T-cell (primary cell): ENCODE data around the gene BCL11B. TPM values are rescaled to one million over a fixed set of nuclear protein-coding genes. Genes with fewer than 3 reads are reported as not detected.

Source experiments
- ATAC-seq, 4 experiments: fragments of 200-7000 bp in 3 of 4; fragments of 150-1000 bp in 1 of 4; cut with Tn5 transposase; replicated peaks in 1 of 4; 1 replicate in 3 of 4; 2 replicates in 1 of 4; pipeline ENCODE4 v1.10.0; 2021; ENCODE audit warnings: moderate library complexity in 3 of 4, mild to moderate bottlenecking in 2 of 4, moderate number of reproducible peaks in 1 of 4
- CTCF ChIA-PET, 2 donors: fragments of 300-600 bp; sonication (Branson Sonifier 250); formaldehyde crosslinking; loops; one replicate each; lab custom pipeline; 2022; ENCODE audit warnings: antibody characterized with exemption in 2 of 2; lab: Charles Lee
- POLR2A ChIA-PET, 2 donors: fragments of 300-600 bp; sonication (Branson Sonifier 250); formaldehyde crosslinking; loops; one replicate each; lab custom pipeline; 2022; ENCODE audit warnings: antibody characterized with exemption in 2 of 2; lab: Charles Lee
- DNase-seq, 35 experiments: peaks; one replicate each; pipeline versions ENCODE4 v3.0.0 to v3.0.0-alpha.2; 2013 to 2023
- H3K27ac ChIP-seq: one replicate; pipeline ENCODE4 v1.5.1; 2013; ENCODE audit warnings: low read length
- H3K27me3 ChIP-seq, 2 experiments: replicated peaks in 1 of 2; 1 replicate in 1 of 2; 2 replicates in 1 of 2; pipeline versions ENCODE4 v1.6.1 to v1.7.0; 2013; ENCODE audit warnings: low read length in 1 of 2, mixed read lengths in 1 of 2; ENCODE audit not compliant: control insufficient read depth in 2 of 2, insufficient read depth in 2 of 2; ENCODE audit errors: extremely low read depth in 1 of 2
- H3K36me3 ChIP-seq, 2 donors: 1 replicate in 1 of 2; 2 replicates in 1 of 2; pipeline versions ENCODE4 v1.6.1 to v1.7.0; 2013; ENCODE audit warnings: low read length in 1 of 2; ENCODE audit not compliant: control insufficient read depth in 2 of 2, insufficient read depth in 1 of 2; ENCODE audit errors: extremely low read depth in 1 of 2
- H3K4me1 ChIP-seq, 2 experiments: 1 replicate in 1 of 2; 2 replicates in 1 of 2; pipeline versions ENCODE4 v1.6.1 to v1.7.0; 2013; ENCODE audit warnings: low read length in 2 of 2, mixed read lengths in 1 of 2; ENCODE audit not compliant: insufficient read depth in 2 of 2, control insufficient read depth in 1 of 2; ENCODE audit errors: extremely low read depth in 1 of 2
- H3K4me3 ChIP-seq, 2 donors: 1 replicate in 1 of 2; 2 replicates in 1 of 2; pipeline versions ENCODE4 v1.5.1 to v1.7.0; 2013; ENCODE audit warnings: mild to moderate bottlenecking in 2 of 2, low read length in 1 of 2, moderate library complexity in 1 of 2; ENCODE audit not compliant: control insufficient read depth in 1 of 2; ENCODE audit errors: extremely low read depth in 1 of 2
- H3K9me3 ChIP-seq: 2 replicates; pipeline ENCODE4 v1.7.0; 2013
- H3K27ac Mint-ChIP-seq, 2 donors: one replicate each; pipeline ENCODE4 v1.8.0; 2020 to 2021; ENCODE audit warnings: mild to moderate bottlenecking in 2 of 2, mixed read lengths in 2 of 2
- H3K27me3 Mint-ChIP-seq, 2 donors: one replicate each; pipeline ENCODE4 v1.8.0; 2021 to 2022; ENCODE audit warnings: mixed read lengths in 2 of 2
- H3K36me3 Mint-ChIP-seq: one replicate; pipeline ENCODE4 v1.8.0; 2021; ENCODE audit warnings: mixed read lengths
- H3K4me1 Mint-ChIP-seq, 3 donors: one replicate each; pipeline ENCODE4 v1.8.0; 2020 to 2022; ENCODE audit warnings: mixed read lengths in 3 of 3, mild to moderate bottlenecking in 1 of 3
- H3K4me3 Mint-ChIP-seq, 3 donors: one replicate each; pipeline ENCODE4 v1.8.0; 2020 to 2022; ENCODE audit warnings: mild to moderate bottlenecking in 3 of 3, mixed read lengths in 3 of 3, moderate library complexity in 3 of 3
- H3K9me3 Mint-ChIP-seq, 3 donors: one replicate each; pipeline ENCODE4 v1.8.0; 2020 to 2022; ENCODE audit warnings: mixed read lengths in 3 of 3
- whole genome bisulfite sequencing: methylation state at CpG from one replicate; pipeline ENCODE4 v1.1.5; 2013; ENCODE audit warnings: missing lambda C conversion rate; ENCODE audit not compliant: insufficient coverage; 5-methylcytosine and 5-hydroxymethylcytosine counted together
- total RNA-seq, 35 experiments: library from RNA in 6 of 35; stranded (reverse) in 6 of 35; fragments of 120-200 nt in 1 of 35; gene quantifications; one replicate each; pipeline versions ENCODE4 v1.2.1 to v1.2.4 and lab custom pipeline; 2013 to 2026

Gene BCL11B
- total RNA-seq, 5 donors from 2014 or later (not counting 1 experiment from before 2014, with no cell fraction given) = 181 to 240 (median 196) TPM

DNA sequence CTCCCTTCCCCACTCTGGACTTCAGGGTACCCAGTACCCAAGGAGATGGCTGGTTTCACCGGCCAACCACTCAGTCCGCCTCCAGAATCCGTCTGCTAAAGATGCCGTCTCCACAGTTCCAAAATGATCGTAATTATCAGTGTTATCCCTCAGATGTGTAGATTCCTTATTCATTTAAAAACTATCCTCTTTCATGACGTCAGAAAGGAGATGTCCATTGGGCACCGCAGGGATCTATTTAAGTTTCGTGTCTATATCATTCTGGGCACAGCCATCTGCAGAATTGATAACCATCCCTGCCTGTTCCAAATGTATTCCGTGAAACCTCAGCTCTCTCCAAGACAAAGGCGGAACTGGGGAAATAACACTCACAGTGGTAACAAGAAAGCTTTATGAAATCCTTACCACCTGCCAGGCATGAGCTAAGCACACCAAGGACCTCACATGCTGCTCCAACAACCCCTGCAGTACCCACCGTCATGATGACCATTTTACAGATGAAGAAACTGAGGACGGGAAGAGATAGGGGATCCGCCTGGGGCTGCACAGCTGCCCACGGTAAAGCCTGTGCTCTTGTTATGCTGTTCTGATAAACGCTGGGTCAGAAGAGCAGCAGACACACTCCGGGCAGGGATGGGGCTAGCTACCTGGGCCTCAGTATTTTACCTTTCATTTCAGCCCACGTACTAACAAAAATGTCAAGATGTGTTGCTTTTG is 90.0 kb downstream of the BCL11B start:
- peak overlapping the region; percentile 35 to 89 (median 58) for H3K4me3 Mint-ChIP-seq
- CTCF ChIA-PET = no interaction called here
- Histone ChIP-seq H3K27me3 (no peaks in the 10 kb centered on the region), H3K27ac (peak overlapping the region; percentile 76), H3K4me1 (peaks cover 62 to 92% of the 10 kb centered on the region in 2 experiments), H3K36me3 (peaks cover 0 to 64% of the 10 kb centered on the region in 2 donors), H3K4me3 (no peak overlapping the region), H3K9me3 (no peaks in the 10 kb centered on the region)
- ATAC-seq (no peak), DNase-seq (no peak)
- POLR2A ChIA-PET = interaction anchor here in 1 of 2 donors (0.9 kb wide), 1 partner anchor 90 kb away, joined by 4 read pairs; the partner anchor contains the start of gene BCL11B
- WGBS = 54% methylated on average over 7 of the region's 17 CpGs
- no peaks in the 10 kb centered on the region for H3K9me3 Mint-ChIP-seq
- H3K27me3 Mint-ChIP-seq = no peaks in the 10 kb centered on the region
- peaks cover 47% of the 10 kb centered on the region for H3K36me3 Mint-ChIP-seq
- H3K4me1 Mint-ChIP-seq = peaks cover 89 to 95% (median 95%) of the 10 kb centered on the region in 3 donors
- peak overlapping the region; percentile 90 to 96 for H3K27ac Mint-ChIP-seq

DNA sequence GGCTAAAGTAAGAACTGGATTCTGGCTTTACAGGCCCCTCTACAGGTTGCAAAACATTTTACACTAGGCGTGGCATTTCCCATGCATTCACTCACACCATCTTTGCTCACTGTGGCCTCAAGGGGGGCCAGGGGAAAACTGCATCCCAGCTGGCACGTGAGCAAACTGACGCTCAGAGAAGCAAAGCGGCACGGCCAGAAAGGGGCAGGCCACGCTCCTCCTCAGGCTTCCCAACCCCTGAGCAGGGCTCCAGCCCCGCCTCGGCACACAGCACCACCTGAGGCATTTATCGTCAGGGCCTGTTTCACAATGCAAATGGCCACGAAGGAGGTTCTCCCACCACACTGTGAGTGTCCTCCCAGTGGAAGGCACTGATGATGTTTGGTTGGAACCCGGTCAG is 90.8 kb downstream of the BCL11B start:
- CTCF ChIA-PET = no interaction called here
- Histone ChIP-seq H3K9me3 (no peaks in the 10 kb centered on the region), H3K27ac (peak overlapping the region; percentile 76), H3K4me3 (peak overlapping the region in 1 of 2 donors; percentile 25), H3K27me3 (no peaks in the 10 kb centered on the region), H3K36me3 (peaks cover 0 to 69% of the 10 kb centered on the region in 2 donors), H3K4me1 (peaks cover 56 to 85% of the 10 kb centered on the region in 2 experiments)
- peak overlapping the region; percentile 24 to 89 (median 36) for H3K4me3 Mint-ChIP-seq
- ATAC-seq (peak in 3 of 4 experiments; percentile 4 to 19 (median 15)), DNase-seq (peak in 6 of 35 experiments; percentile 19 to 37 (median 28))
- no peaks in the 10 kb centered on the region for H3K9me3 Mint-ChIP-seq
- peaks cover 54% of the 10 kb centered on the region for H3K36me3 Mint-ChIP-seq
- 57% methylated on average over 9 of the region's 11 CpGs for WGBS
- POLR2A ChIA-PET = no interaction called here
- H3K4me1 Mint-ChIP-seq = peaks cover 83 to 88% (median 88%) of the 10 kb centered on the region in 3 donors
- H3K27me3 Mint-ChIP-seq = no peaks in the 10 kb centered on the region
- H3K27ac Mint-ChIP-seq = peak overlapping the region; percentile 90 to 96

DNA sequence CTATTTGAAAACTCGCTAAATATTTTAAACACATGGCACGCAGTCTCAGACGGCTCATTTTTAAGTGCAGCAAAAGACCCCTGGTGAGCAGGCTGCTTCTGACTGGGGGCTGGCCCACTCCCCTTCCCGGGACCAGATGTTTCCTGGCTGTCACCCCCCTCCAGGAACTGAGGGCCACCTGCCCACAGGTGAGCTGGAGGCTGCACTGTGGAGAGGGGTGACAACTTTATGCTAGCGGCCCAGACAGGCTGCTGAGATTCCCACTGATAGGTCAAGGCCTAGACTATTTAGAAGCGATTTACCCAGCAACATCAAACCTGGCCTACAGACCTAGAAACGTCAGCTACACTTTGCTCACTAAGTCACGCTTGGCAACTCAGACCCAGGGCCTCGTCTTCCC is 92.1 kb downstream of the BCL11B start:
- H3K27ac ChIP-seq = peak overlapping the region; percentile 76
- peaks cover 5 to 69% of the 10 kb centered on the region in 2 donors for H3K36me3 ChIP-seq
- ChIA-PET POLR2A (interaction anchor here (0.6 kb wide), 5 partner anchors 9 to 1345 kb away, joined by 4 to 5 read pairs (median 4); no protein-coding TSS in a partner anchor), CTCF (no interaction called here)
- H3K9me3 Mint-ChIP-seq = no peaks in the 10 kb centered on the region
- peak overlapping the region; percentile 90 to 96 for H3K27ac Mint-ChIP-seq
- H3K4me1 Mint-ChIP-seq = peaks cover 71 to 75% (median 75%) of the 10 kb centered on the region in 3 donors
- no peaks in the 10 kb centered on the region for H3K9me3 ChIP-seq
- WGBS = 53% methylated on average over 7 of the region's 9 CpGs
- peaks cover 53% of the 10 kb centered on the region for H3K36me3 Mint-ChIP-seq
- ATAC-seq = no peak
- H3K27me3 Mint-ChIP-seq = no peaks in the 10 kb centered on the region
- peaks cover 52 to 72% of the 10 kb centered on the region in 2 experiments for H3K4me1 ChIP-seq
- H3K27me3 ChIP-seq = no peaks in the 10 kb centered on the region
- H3K4me3 Mint-ChIP-seq = peak overlapping the region; percentile 32 to 89 (median 39)
- H3K4me3 ChIP-seq = no peak overlapping the region
- DNase-seq = peak in 2 of 35 experiments; percentile 11 to 13

DNA sequence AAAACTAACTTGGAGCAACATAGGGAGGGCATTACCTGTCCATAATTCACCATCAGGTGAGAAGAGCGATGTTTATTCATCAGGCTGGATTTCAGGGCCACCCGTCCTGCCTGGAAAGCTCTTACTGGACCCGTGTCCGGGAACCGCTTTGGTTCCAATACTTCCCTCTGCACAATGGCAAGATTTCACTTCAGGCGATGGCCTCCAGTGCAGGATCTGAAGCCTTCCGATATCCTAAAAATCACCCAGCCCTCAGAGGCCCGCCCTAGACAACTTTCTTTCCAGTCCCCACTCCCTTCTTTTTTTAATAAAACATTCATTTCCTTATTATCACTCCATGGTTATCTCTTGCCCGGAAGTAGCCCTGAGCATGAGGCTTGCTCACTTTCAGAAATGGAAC is 92.5 kb downstream of the BCL11B start:
- no peak overlapping the region for H3K4me3 ChIP-seq
- Mint-ChIP-seq H3K9me3 (no peaks in the 10 kb centered on the region), H3K27ac (peak overlapping the region; percentile 90 to 96), H3K36me3 (peaks cover 53% of the 10 kb centered on the region), H3K27me3 (no peaks in the 10 kb centered on the region), H3K4me3 (peak overlapping the region; percentile 18 to 89 (median 24)), H3K4me1 (peaks cover 66 to 71% (median 71%) of the 10 kb centered on the region in 3 donors)
- ATAC-seq (peak in 1 of 4 experiments; percentile 9), DNase-seq (peak in 1 of 35 experiments; percentile 2)
- no peaks in the 10 kb centered on the region for H3K27me3 ChIP-seq
- POLR2A ChIA-PET = interaction anchor here (0.6 to 1.8 kb wide), 6 partner anchors 8 to 1344 kb away, joined by 4 to 7 read pairs (median 4); no protein-coding TSS in a partner anchor
- H3K27ac ChIP-seq = peak overlapping the region; percentile 76
- 82% methylated on average over 7 of the region's 9 CpGs for whole genome bisulfite sequencing
- no peaks in the 10 kb centered on the region for H3K9me3 ChIP-seq
- peaks cover 48 to 68% of the 10 kb centered on the region in 2 experiments for H3K4me1 ChIP-seq
- H3K36me3 ChIP-seq = peaks cover 9 to 69% of the 10 kb centered on the region in 2 donors
- CTCF ChIA-PET = interaction anchor here in 1 of 2 donors (0.9 to 1.4 kb wide), 2 partner anchors 8 to 51 kb away, joined by 3 to 4 read pairs; no protein-coding TSS in a partner anchor

DNA sequence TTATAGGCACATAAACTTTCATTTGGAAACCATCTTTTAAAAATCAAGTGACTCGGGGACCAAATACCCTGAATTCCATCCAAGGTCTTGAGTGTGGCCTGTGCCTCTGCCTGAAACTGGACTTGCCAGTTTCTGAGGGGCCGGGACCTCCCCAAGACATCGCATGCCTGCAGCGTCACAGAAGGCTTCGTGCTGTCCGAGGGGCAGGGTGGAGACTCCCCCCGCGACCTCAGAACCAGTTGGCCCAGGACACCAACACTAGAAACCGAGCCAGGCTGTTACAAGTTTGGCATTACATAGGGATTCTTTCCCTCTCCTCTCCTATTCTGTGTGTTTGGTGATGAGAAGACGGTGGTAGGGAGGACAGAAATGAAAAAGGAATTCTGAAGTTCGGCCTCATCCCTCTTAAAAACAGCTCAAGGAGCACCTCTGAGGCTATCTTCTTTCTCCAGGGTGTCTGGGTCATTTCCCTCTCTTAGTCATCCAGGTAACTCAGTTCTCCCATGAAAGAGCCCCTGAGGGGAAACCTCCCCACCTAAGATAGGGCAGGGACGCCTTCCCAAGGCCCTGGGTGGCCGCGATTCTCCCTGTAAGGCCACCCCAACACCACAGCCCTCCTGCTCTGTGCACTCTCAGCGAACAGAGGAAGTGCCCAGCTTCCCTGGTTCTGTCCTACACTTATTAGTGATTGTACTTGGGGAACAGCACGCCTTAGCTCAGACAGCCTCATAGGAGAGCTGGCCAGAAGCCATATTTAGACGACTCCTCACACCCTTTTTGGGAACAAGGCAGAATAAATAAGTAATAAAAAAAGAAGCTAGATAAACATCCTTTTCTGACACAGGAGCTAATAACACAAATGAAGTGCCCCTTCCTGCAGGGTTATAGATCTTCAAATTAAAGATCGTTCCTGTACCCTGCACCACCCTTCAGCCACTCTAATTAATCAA is 93.8 kb downstream of the BCL11B start:
- Mint-ChIP-seq H3K27ac (peak overlapping the region; percentile 90 to 96), H3K27me3 (no peaks in the 10 kb centered on the region), H3K36me3 (peaks cover 60% of the 10 kb centered on the region), H3K4me1 (peaks cover 57 to 64% (median 58%) of the 10 kb centered on the region in 3 donors), H3K4me3 (peak overlapping the region; percentile 2 to 89 (median 17)), H3K9me3 (no peaks in the 10 kb centered on the region)
- H3K27me3 ChIP-seq = no peaks in the 10 kb centered on the region
- POLR2A ChIA-PET = interaction anchor here in 1 of 2 donors (0.6 to 1.8 kb wide), 3 partner anchors 9 to 1204 kb away, joined by 3 to 7 read pairs (median 3); no protein-coding TSS in a partner anchor
- ATAC-seq (no peak), DNase-seq (peak in 1 of 35 experiments; percentile 2)
- CTCF ChIA-PET = interaction anchor here (0.5 to 1.4 kb wide), 6 partner anchors 9 to 1039 kb away, joined by 3 to 4 read pairs (median 3); no protein-coding TSS in a partner anchor
- H3K36me3 ChIP-seq = peaks cover 18 to 69% of the 10 kb centered on the region in 2 donors
- no peak overlapping the region for H3K4me3 ChIP-seq
- 81% methylated on average over 5 of the region's 18 CpGs for WGBS
- no peaks in the 10 kb centered on the region for H3K9me3 ChIP-seq
- peak overlapping the region; percentile 59 for H3K27ac ChIP-seq
- peaks cover 41 to 55% of the 10 kb centered on the region in 2 experiments for H3K4me1 ChIP-seq
